H1 (cell line): ENCODE measurements around the gene CFAP74. TPM values are rescaled to one million over a fixed set of nuclear protein-coding genes. Genes with fewer than 3 reads are reported as not detected.

Experiments
- CTCF ChIA-PET: fragments of 300-600 bp; sonication (Branson Sonifier 250); formaldehyde crosslinking; loops from one replicate; lab custom pipeline; 2021; ENCODE audit not compliant: partially characterized antibody; lab: Charles Lee
- POLR2A ChIA-PET: fragments of 300-600 bp; sonication (Branson Sonifier 250); formaldehyde crosslinking; loops from one replicate; lab custom pipeline; 2021; ENCODE audit warnings: inconsistent platforms; ENCODE audit not compliant: partially characterized antibody; lab: Charles Lee
- DNase-seq, 2 experiments: peaks; one replicate each; pipeline versions ENCODE4 v3.0.0 to v3.0.0-alpha.2; 2010 to 2022; ENCODE audit warnings: low spot score in 2 of 2, low read depth in 1 of 2, mixed read lengths in 1 of 2
- FAIRE-seq: peaks from 2 replicates; lab custom pipeline; 2011; peaks lifted over from hg19 to GRCh38; lab: Jason Lieb, UNC
- H2AFZ ChIP-seq: 2 replicates; pipeline ENCODE4 v1.8.1; 2012; ENCODE audit warnings: low read length, inconsistent platforms
- H2AK5ac ChIP-seq: 2 replicates; pipeline ENCODE4 v1.6.1; 2013; ENCODE audit warnings: low read depth, low read length
- H2BK120ac ChIP-seq: replicated peaks from 2 replicates; pipeline ENCODE3; 2013; ENCODE audit warnings: low read depth, low read length, inconsistent platforms
- H2BK12ac ChIP-seq: 2 replicates; pipeline ENCODE4 v1.6.1; 2013; ENCODE audit warnings: low read depth, low read length
- H2BK15ac ChIP-seq: 2 replicates; pipeline ENCODE4 v1.6.1; 2013; ENCODE audit warnings: low read length
- H2BK20ac ChIP-seq: 2 replicates; pipeline ENCODE4 v1.6.1; 2013; ENCODE audit warnings: low read length
- H2BK5ac ChIP-seq: 2 replicates; pipeline ENCODE4 v1.6.1; 2013; ENCODE audit warnings: low read depth, low read length
- H3K14ac ChIP-seq: 2 replicates; pipeline ENCODE4 v1.6.1; 2013; ENCODE audit warnings: inconsistent platforms; ENCODE audit not compliant: insufficient read length
- H3K18ac ChIP-seq: 2 replicates; pipeline ENCODE4 v1.6.1; 2013; ENCODE audit warnings: low read length; ENCODE audit errors: extremely low read depth
- H3K23ac ChIP-seq: 2 replicates; pipeline ENCODE4 v1.6.1; 2013; ENCODE audit warnings: inconsistent platforms; ENCODE audit not compliant: insufficient read length
- H3K23me2 ChIP-seq: 2 replicates; pipeline ENCODE4 v1.6.1; 2013; ENCODE audit warnings: low read depth, low read length
- H3K27ac ChIP-seq: 2 replicates; pipeline ENCODE4 v1.6.1; 2011; ENCODE audit warnings: low read depth, low read length, inconsistent platforms
- H3K27me3 ChIP-seq, 4 experiments: replicated peaks in 1 of 4; 1 replicate in 1 of 4; 2 replicates in 3 of 4; pipeline versions ENCODE4 v1.6.1 to v1.8.1; 2011 to 2013; ENCODE audit warnings: low read length in 3 of 4, mild to moderate bottlenecking in 3 of 4, inconsistent platforms in 2 of 4, mixed read lengths in 2 of 4, moderate library complexity in 1 of 4; ENCODE audit not compliant: control insufficient read depth in 3 of 4, insufficient read depth in 3 of 4; ENCODE audit errors: extremely low read depth in 1 of 4
- H3K36me3 ChIP-seq, 4 experiments: 2 replicates each; pipeline versions ENCODE4 v1.6.1 to v1.8.1; 2011 to 2013; ENCODE audit warnings: mild to moderate bottlenecking in 4 of 4, low read length in 3 of 4, moderate library complexity in 2 of 4, control low read depth in 1 of 4, inconsistent platforms in 1 of 4; ENCODE audit not compliant: insufficient read depth in 4 of 4, control insufficient read depth in 2 of 4
- H3K4ac ChIP-seq: replicated peaks from 2 replicates; pipeline ENCODE3; 2013; ENCODE audit warnings: low read length, low read depth, mixed read lengths, inconsistent platforms; ENCODE audit not compliant: insufficient read length
- H3K4me1 ChIP-seq, 4 experiments: replicated peaks in 1 of 4; 1 replicate in 1 of 4; 2 replicates in 3 of 4; pipeline versions ENCODE4 v1.6.1 to v1.8.1; 2011 to 2013; ENCODE audit warnings: low read length in 3 of 4, inconsistent platforms in 2 of 4, mixed read lengths in 1 of 4; ENCODE audit not compliant: insufficient read depth in 4 of 4, control insufficient read depth in 3 of 4
- H3K4me2 ChIP-seq, 2 experiments: 2 replicates each; pipeline versions ENCODE4 v1.6.1 to v1.8.1; 2011 to 2013; ENCODE audit warnings: low read depth in 2 of 2, low read length in 2 of 2, control low read depth in 1 of 2, inconsistent platforms in 1 of 2, mild to moderate bottlenecking in 1 of 2; ENCODE audit not compliant: insufficient read depth in 1 of 2
- H3K4me3 ChIP-seq, 4 experiments: fragments of 200-600, 300-600 bp in 1 of 4; sonication (generic), shearing (Covaris generic), sonication (Bioruptor Twin) in 1 of 4; 2 replicates each; pipeline versions ENCODE4 v1.5.1 to v1.8.1; 2011 to 2016; ENCODE audit warnings: low read length in 4 of 4, low read depth in 3 of 4, control low read depth in 2 of 4, inconsistent platforms in 2 of 4, mild to moderate bottlenecking in 2 of 4, mixed read lengths in 1 of 4, moderate library complexity in 1 of 4; ENCODE audit not compliant: insufficient read depth in 2 of 4; ENCODE audit errors: extremely low read depth in 1 of 4
- H3K56ac ChIP-seq: replicated peaks from 2 replicates; pipeline ENCODE3; 2013; ENCODE audit warnings: low read depth, mild to moderate bottlenecking, mixed read lengths, low read length, inconsistent platforms; ENCODE audit not compliant: insufficient read length
- H3K79me1 ChIP-seq: 2 replicates; pipeline ENCODE4 v1.6.1; 2013; ENCODE audit warnings: low read depth, low read length, control low read depth
- H3K79me2 ChIP-seq, 2 experiments: 2 replicates each; pipeline versions ENCODE4 v1.6.1 to v1.8.1; 2012 to 2013; ENCODE audit warnings: low read length in 2 of 2, mild to moderate bottlenecking in 2 of 2, inconsistent platforms in 1 of 2; ENCODE audit not compliant: insufficient read depth in 2 of 2, control insufficient read depth in 1 of 2
- H3K9ac ChIP-seq, 4 experiments: replicated peaks in 1 of 4; 1 replicate in 1 of 4; 2 replicates in 3 of 4; pipeline versions ENCODE4 v1.6.1 to v1.8.1; 2011 to 2013; ENCODE audit warnings: low read depth in 3 of 4, low read length in 3 of 4, control low read depth in 2 of 4, mild to moderate bottlenecking in 2 of 4, moderate library complexity in 2 of 4, inconsistent platforms in 1 of 4; ENCODE audit errors: extremely low read depth in 1 of 4
- H3K9me3 ChIP-seq, 2 experiments: 2 replicates each; pipeline versions ENCODE4 v1.6.1 to v1.8.1; 2012 to 2013; ENCODE audit warnings: mild to moderate bottlenecking in 2 of 2, moderate library complexity in 2 of 2, control low read depth in 1 of 2, inconsistent platforms in 1 of 2, low read depth in 1 of 2, low read length in 1 of 2, mixed read lengths in 1 of 2; ENCODE audit not compliant: insufficient read depth in 2 of 2
- H4K20me1 ChIP-seq, 2 experiments: replicated peaks in 1 of 2; 2 replicates each; pipeline versions ENCODE3 to v1.8.1; 2011 to 2013; ENCODE audit warnings: inconsistent platforms in 2 of 2, low read length in 2 of 2, mild to moderate bottlenecking in 1 of 2; ENCODE audit not compliant: insufficient read depth in 2 of 2, control insufficient read depth in 1 of 2
- H4K5ac ChIP-seq: 2 replicates; pipeline ENCODE4 v1.6.1; 2013; ENCODE audit warnings: low read length, low read depth, mixed read lengths, inconsistent platforms; ENCODE audit not compliant: insufficient read length
- H4K8ac ChIP-seq: 2 replicates; pipeline ENCODE4 v1.8.0; 2013; ENCODE audit warnings: mild to moderate bottlenecking, moderate library complexity, low read length, inconsistent platforms; ENCODE audit not compliant: insufficient read depth; ENCODE audit errors: extremely low read depth
- H4K91ac ChIP-seq: replicated peaks from 2 replicates; pipeline ENCODE3; 2013; ENCODE audit warnings: low read length, mixed read lengths, inconsistent platforms; ENCODE audit not compliant: insufficient read length
- CBX5 ChIP-seq: fragments of 300-800, 300-1000 bp; sonication (generic); IDR thresholded peaks from 2 replicates; pipeline ENCODE4 v1.7.1; 2016; ENCODE audit warnings: antibody characterized with exemption, low read length, low read depth
- EGR1 ChIP-seq: IDR thresholded peaks from 2 replicates; pipeline ENCODE4 v1.6.1; 2011; ENCODE audit warnings: low read depth, low read length, borderline replicate concordance
- PHF8 ChIP-seq: fragments of 200-600 bp; sonication (generic); conservative IDR thresholded peaks from 2 replicates; pipeline ENCODE4 v1.7.1; 2012; ENCODE audit warnings: low read depth, mild to moderate bottlenecking, inconsistent platforms, low read length, moderate library complexity
- POU5F1 ChIP-seq: IDR thresholded peaks from 2 replicates; pipeline ENCODE4 v1.6.1; 2011; ENCODE audit warnings: low read depth, mild to moderate bottlenecking, low read length, moderate library complexity
- WGBS, 2 experiments: shearing (Covaris generic) in 1 of 2; methylation state at CpG; one replicate each; pipeline versions ENCODE4 v1.1.6 to v1.1.7; 2013 to 2015; ENCODE audit warnings: low lambda C conversion rate in 2 of 2, mixed read lengths in 2 of 2, inconsistent platforms in 1 of 2, low coverage in 1 of 2, missing lambda C conversion rate in 1 of 2; ENCODE audit not compliant: insufficient replicate concordance in 2 of 2, insufficient coverage in 1 of 2, insufficient read length in 1 of 2; ENCODE audit errors: extremely low coverage in 1 of 2, missing lambda C conversion rate in 1 of 2; 5-methylcytosine and 5-hydroxymethylcytosine counted together
- polyA plus RNA-seq, 7 experiments: library from polyadenylated mRNA; depleted of rRNA in 3 of 7; stranded (reverse) in 5 of 7; unstranded in 2 of 7; fragments of >200 nt in 5 of 7; fragments of 200-250 nt in 2 of 7; gene quantifications; 1 replicate in 5 of 7; 2 replicates in 1 of 7; 4 replicates in 1 of 7; pipeline versions ENCODE4 v1.2.1 to v1.2.3, GENCODE V29; 2011 to 2013; ENCODE audit warnings: missing spikeins in 2 of 7, mixed read lengths in 2 of 7
- total RNA-seq: library from RNA; stranded (reverse); fragmentation: NEBNext Ultra II Directional; extraction: Animal tissue kit (Norgen Biotek cat#: 25700); gene quantifications from 2 replicates; pipeline ENCODE4 v1.2.1, GENCODE V29; 2021

The CFAP74 gene
- total and polyA plus RNA-seq, 2 of the 8 experiments (the other 6 are each of a cell fraction or from before 2014, with no cell fraction given), result 0.09 to 0.20 TPM

DNA sequence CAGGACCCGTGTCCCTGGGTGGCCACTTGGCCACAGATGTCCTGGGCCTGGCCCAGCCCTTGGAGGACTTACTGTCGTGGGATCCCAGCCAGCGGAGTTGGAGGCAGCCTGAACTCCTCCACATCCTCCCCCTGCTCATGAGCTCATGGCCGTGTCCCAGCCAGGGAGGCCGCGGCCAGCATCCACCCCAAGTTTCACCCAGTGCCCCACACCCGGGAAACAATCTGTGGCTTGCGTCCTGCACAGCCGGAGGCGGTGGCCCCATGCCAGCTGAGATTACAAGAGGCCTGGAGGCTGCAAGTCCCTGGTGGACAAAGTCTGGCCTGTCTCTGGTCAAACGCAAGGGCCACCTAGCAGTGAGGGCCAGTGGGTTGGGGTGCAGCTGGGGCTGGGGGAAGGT is 57.0 kb downstream of the CFAP74 start:
- no peak overlapping the region for H3K14ac ChIP-seq
- CTCF ChIA-PET, result interaction anchor here (0.6 to 9.3 kb wide), 7 partner anchors 8 to 882 kb away, joined by 3 to 145 read pairs (median 9); no protein-coding TSS in a partner anchor
- FAIRE-seq, result no peak
- WGBS, 2 experiments, result 86% methylated on average over 11 of the region's 11 CpGs; no CpG with 5 or more reads in 1 of the 2 experiments
- no peak overlapping the region for H2BK120ac ChIP-seq
- H3K23ac ChIP-seq, result no peak overlapping the region
- no peaks in the 10 kb centered on the region for H3K27me3 ChIP-seq
- H3K4ac ChIP-seq, result no peak overlapping the region
- no peak overlapping the region for H2AFZ ChIP-seq
- H3K79me1 ChIP-seq, result no peaks in the 10 kb centered on the region
- H4K5ac ChIP-seq, result no peak overlapping the region
- POLR2A ChIA-PET, result no interaction called here
- no peak overlapping the region; the same call in 1 of the 2 replicates for H4K8ac ChIP-seq
- H3K4me2 ChIP-seq, result no peak overlapping the region
- no peaks in the 10 kb centered on the region for H4K20me1 ChIP-seq
- no peak overlapping the region for H2AK5ac ChIP-seq
- H3K18ac ChIP-seq, result no peak overlapping the region
- no peaks in the 10 kb centered on the region; a peak in 1 of 8 replicates for H3K36me3 ChIP-seq
- peaks cover 3% of the 10 kb centered on the region; the same call in 1 of the 2 replicates for H3K23me2 ChIP-seq
- H2BK15ac ChIP-seq, result no peak overlapping the region
- H3K79me2 ChIP-seq, result no peaks in the 10 kb centered on the region
- H3K4me3 ChIP-seq, result no peak overlapping the region
- no peak overlapping the region for H3K27ac ChIP-seq
- no peak for DNase-seq
- no peak overlapping the region for H3K9ac ChIP-seq
- H2BK12ac ChIP-seq, result no peak overlapping the region
- H3K4me1 ChIP-seq, result peaks cover 0 to 2% (median 0%) of the 10 kb centered on the region in 4 experiments; a peak in 2 of 7 replicates
- no peaks in the 10 kb centered on the region for H3K9me3 ChIP-seq
- no peak for TF ChIP-seq CBX5
- TF ChIP-seq PHF8, result no peak
- no peak for TF ChIP-seq EGR1
- no peak for TF ChIP-seq POU5F1
- TF ChIP-seq, all 59 proteins: peak for 0
- no peak overlapping the region for H4K91ac ChIP-seq
- no peak overlapping the region for H2BK5ac ChIP-seq
- no peak overlapping the region for H3K56ac ChIP-seq
- H2BK20ac ChIP-seq, result no peak overlapping the region
